Lower leg skin (tissue), 3 donors: ENCODE measurements around the gene CLASRP.

Experiments
- CTCF ChIP-seq, 3 donors: fragments of 450-650 bp; IDR thresholded peaks; one replicate each; pipeline ENCODE4 v1.5.1; 2016; ENCODE audit warnings: antibody characterized with exemption in 3 of 3, mild to moderate bottlenecking in 3 of 3, moderate library complexity in 2 of 3
- POLR2A ChIP-seq, 2 donors: fragments of 450-650 bp; IDR thresholded peaks; one replicate each; pipeline ENCODE4 v1.6.1; 2016 to 2017; ENCODE audit warnings: antibody characterized with exemption in 2 of 2, mild to moderate bottlenecking in 1 of 2, moderate library complexity in 1 of 2

GRCh38 chr19:45050036-45050435 is 11.2 kb downstream of the CLASRP start:
- no peak for TF ChIP-seq POLR2A (IDR thresholded peaks at IDR 0.05)
- TF ChIP-seq CTCF (IDR thresholded peaks at IDR 0.05), result no peak
